Lower leg skin (tissue), 3 donors: ENCODE data around the gene EBF3.

Source experiments
- CTCF ChIP-seq, 3 donors: fragments of 450-650 bp; IDR thresholded peaks; one replicate each; pipeline ENCODE4 v1.5.1; 2016; ENCODE audit warnings: antibody characterized with exemption in 3 of 3, mild to moderate bottlenecking in 3 of 3, moderate library complexity in 2 of 3
- POLR2A ChIP-seq, 2 donors: fragments of 450-650 bp; IDR thresholded peaks; one replicate each; pipeline ENCODE4 v1.6.1; 2016 to 2017; ENCODE audit warnings: antibody characterized with exemption in 2 of 2, mild to moderate bottlenecking in 1 of 2, moderate library complexity in 1 of 2

DNA sequence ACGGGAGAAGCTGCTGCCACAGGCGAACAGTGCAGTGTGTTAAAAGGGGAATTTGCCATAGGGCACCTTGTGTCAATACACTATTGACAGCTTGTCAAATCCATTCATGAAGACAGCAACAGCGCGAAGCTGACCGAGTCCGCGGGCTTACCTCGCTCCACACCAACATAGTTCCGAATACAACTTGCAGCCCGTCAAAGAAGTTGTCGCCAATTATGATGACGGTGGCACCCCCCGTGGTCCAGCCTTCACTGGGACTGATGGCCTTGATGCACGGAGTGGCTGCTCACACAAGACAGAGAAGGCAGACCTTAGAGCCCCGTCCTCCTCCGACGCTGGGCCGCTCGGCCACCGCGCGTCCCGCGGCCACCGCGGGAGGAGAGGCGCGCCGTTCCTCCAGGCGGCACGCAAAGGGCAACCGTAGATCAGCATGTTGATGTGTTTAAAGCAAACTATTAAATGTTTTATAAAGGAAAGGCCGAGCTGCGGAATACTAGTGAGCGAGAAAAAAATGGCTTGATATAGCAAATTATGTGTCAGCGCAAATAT lies 96.4 kb downstream of the EBF3 start:
- no peak for TF ChIP-seq POLR2A (IDR thresholded peaks at IDR 0.05)
- TF ChIP-seq CTCF (IDR thresholded peaks at IDR 0.05), result no peak
